BLaER1 treated with 17β-estradiol and CSF1 and Interleukin-3, amounts not matched to agents 10 nM and 100 nM (cell line): ENCODE measurements around the gene CFAP54.
"Not testable (repeated sequence)": the region's sequence is repeated elsewhere in the genome, so short reads cannot be mapped to it uniquely, and the experiment has no call there.

ENCODE experiments used
- H3K27ac ChIP-seq, 11 experiments: shearing (Covaris generic); formaldehyde crosslinking; 2 replicates each; pipeline ENCODE4 v1.8.1; 2022
- H3K27me3 ChIP-seq, 11 experiments: shearing (Covaris generic); formaldehyde crosslinking; 2 replicates each; pipeline ENCODE4 v1.8.1; 2022
- H3K36me3 ChIP-seq, 11 experiments: shearing (Covaris generic); formaldehyde crosslinking; 2 replicates each; pipeline ENCODE4 v1.8.1; 2022
- H3K4me1 ChIP-seq, 10 experiments: shearing (Covaris generic); formaldehyde crosslinking; 2 replicates each; pipeline ENCODE4 v1.8.1; 2022
- H3K4me2 ChIP-seq, 11 experiments: shearing (Covaris generic); formaldehyde crosslinking; 2 replicates each; pipeline ENCODE4 v1.8.1; 2022
- H3K4me3 ChIP-seq, 10 experiments: shearing (Covaris generic); formaldehyde crosslinking; 2 replicates each; pipeline ENCODE4 v1.8.1; 2022
- H3K9ac ChIP-seq, 11 experiments: shearing (Covaris generic); formaldehyde crosslinking; 2 replicates each; pipeline ENCODE4 v1.8.1; 2022
- H3K9me3 ChIP-seq, 11 experiments: shearing (Covaris generic); formaldehyde crosslinking; replicated peaks in 1 of 11; 2 replicates each; pipeline ENCODE4 v1.8.1; 2022
- H4K20me1 ChIP-seq, 11 experiments: shearing (Covaris generic); formaldehyde crosslinking; 2 replicates each; pipeline ENCODE4 v1.8.1; 2022
- Cebpa-rat ChIP-seq, 11 experiments: shearing (Covaris generic); IDR thresholded peaks; 2 replicates each; pipeline ENCODE4 v1.8.1; 2022

The CFAP54 gene

GRCh38 chr12:96623155-96623554 is 133.8 kb downstream of the CFAP54 start:
- Histone ChIP-seq H3K27me3 (no peaks in the 10 kb centered on the region), H3K27ac (no peak overlapping the region), H3K36me3 (no peaks in the 10 kb centered on the region), H3K4me2 (no peak overlapping the region), H3K4me1 (no peaks in the 10 kb centered on the region), H4K20me1 (no peaks in the 10 kb centered on the region), H3K9me3 (no peaks in the 10 kb centered on the region), H3K9ac (no peak overlapping the region), H3K4me3 (no peak overlapping the region)
- no peak for TF ChIP-seq Cebpa-rat (IDR thresholded peaks at IDR 0.05)

- no peak overlapping the region for H3K4me3 ChIP-seq
- no peaks in the 10 kb centered on the region for H4K20me1 ChIP-seq
- no peak overlapping the region for H3K9ac ChIP-seq
- no peaks in the 10 kb centered on the region for H3K4me1 ChIP-seq
- H3K4me2 ChIP-seq = no peak overlapping the region
- no peaks in the 10 kb centered on the region for H3K27me3 ChIP-seq
- no peak overlapping the region for H3K27ac ChIP-seq
- TF ChIP-seq Cebpa-rat (IDR thresholded peaks at IDR 0.05) = no peak
- H3K9me3 ChIP-seq = no peaks in the 10 kb centered on the region
- H3K36me3 ChIP-seq = no peaks in the 10 kb centered on the region
Observed at GRCh38 chr12:96623656-96624217, 134.4 kb downstream of the CFAP54 start.

GRCh38 chr12:96635844-96636243 is 146.5 kb downstream of the CFAP54 start:
- H3K4me1 ChIP-seq = no peaks in the 10 kb centered on the region
- H3K9ac ChIP-seq = no peak overlapping the region
- no peak overlapping the region for H3K27ac ChIP-seq
- no peaks in the 10 kb centered on the region for H3K27me3 ChIP-seq
- H4K20me1 ChIP-seq = no peaks in the 10 kb centered on the region
- no peak overlapping the region for H3K4me3 ChIP-seq
- no peak overlapping the region for H3K4me2 ChIP-seq
- H3K36me3 ChIP-seq = no peaks in the 10 kb centered on the region
- TF ChIP-seq Cebpa-rat (IDR thresholded peaks at IDR 0.05) = no peak
- H3K9me3 ChIP-seq = no peaks in the 10 kb centered on the region

- Histone ChIP-seq H3K9ac (no peak overlapping the region), H3K27ac (no peak overlapping the region), H4K20me1 (no peaks in the 10 kb centered on the region), H3K4me2 (no peak overlapping the region), H3K4me1 (no peaks in the 10 kb centered on the region), H3K27me3 (no peaks in the 10 kb centered on the region), H3K9me3 (no peaks in the 10 kb centered on the region), H3K4me3 (no peak overlapping the region), H3K36me3 (no peaks in the 10 kb centered on the region)
- TF ChIP-seq Cebpa-rat (IDR thresholded peaks at IDR 0.05) = no peak
Observed at GRCh38 chr12:96636895-96637294, 147.5 kb downstream of the CFAP54 start.

- TF ChIP-seq Cebpa-rat (IDR thresholded peaks at IDR 0.05) = no peak
- Histone ChIP-seq H3K36me3 (no peaks in the 10 kb centered on the region), H3K27me3 (no peaks in the 10 kb centered on the region), H3K9me3 (peaks cover 0 to 12% (median 7%) of the 10 kb centered on the region in 11 experiments; a peak in 12 of 22 replicates), H3K27ac (no peak overlapping the region), H3K4me2 (no peak overlapping the region), H3K4me1 (no peaks in the 10 kb centered on the region), H3K4me3 (no peak overlapping the region), H3K9ac (no peak overlapping the region), H4K20me1 (no peaks in the 10 kb centered on the region)
Observed at GRCh38 chr12:96648923-96649322, 159.5 kb downstream of the CFAP54 start.

- Histone ChIP-seq H3K4me3 (no peak overlapping the region), H4K20me1 (no peaks in the 10 kb centered on the region), H3K9me3 (no peaks in the 10 kb centered on the region), H3K4me1 (no peaks in the 10 kb centered on the region), H3K9ac (no peak overlapping the region), H3K27ac (no peak overlapping the region), H3K36me3 (no peaks in the 10 kb centered on the region), H3K27me3 (no peaks in the 10 kb centered on the region), H3K4me2 (no peak overlapping the region)
- TF ChIP-seq Cebpa-rat (IDR thresholded peaks at IDR 0.05) = no peak
Observed at GRCh38 chr12:96652870-96653269, 163.5 kb downstream of the CFAP54 start.

GRCh38 chr12:96658075-96658474 is 168.7 kb downstream of the CFAP54 start:
- Histone ChIP-seq H3K4me2 (no peak overlapping the region), H3K36me3 (no peaks in the 10 kb centered on the region), H3K27ac (no peak overlapping the region), H3K9ac (no peak overlapping the region), H3K4me1 (no peaks in the 10 kb centered on the region), H3K27me3 (no peaks in the 10 kb centered on the region), H4K20me1 (no peaks in the 10 kb centered on the region), H3K4me3 (no peak overlapping the region), H3K9me3 (no peaks in the 10 kb centered on the region)
- TF ChIP-seq Cebpa-rat (IDR thresholded peaks at IDR 0.05) = no peak

GRCh38 chr12:96669786-96670185 is 180.4 kb downstream of the CFAP54 start:
- Histone ChIP-seq H3K27me3 (no peaks in the 10 kb centered on the region), H3K4me2 (no peak overlapping the region), H3K4me3 (no peak overlapping the region), H3K9me3 (peaks cover 13 to 23% (median 17%) of the 10 kb centered on the region in 11 experiments; a peak in 21 of 22 replicates), H3K27ac (no peak overlapping the region), H3K36me3 (no peaks in the 10 kb centered on the region), H4K20me1 (no peaks in the 10 kb centered on the region), H3K9ac (no peak overlapping the region), H3K4me1 (no peaks in the 10 kb centered on the region)
- no peak for TF ChIP-seq Cebpa-rat (IDR thresholded peaks at IDR 0.05)

GRCh38 chr12:96670334-96670899 is 181.0 kb downstream of the CFAP54 start:
- H3K4me3 ChIP-seq = no peak overlapping the region
- TF ChIP-seq Cebpa-rat (IDR thresholded peaks at IDR 0.05) = no peak
- peaks cover 13 to 23% (median 17%) of the 10 kb centered on the region in 11 experiments; a peak in 21 of 22 replicates for H3K9me3 ChIP-seq
- H3K4me1 ChIP-seq = no peaks in the 10 kb centered on the region
- no peaks in the 10 kb centered on the region for H4K20me1 ChIP-seq
- no peak overlapping the region for H3K27ac ChIP-seq
- H3K27me3 ChIP-seq = no peaks in the 10 kb centered on the region
- H3K9ac ChIP-seq = no peak overlapping the region
- no peak overlapping the region for H3K4me2 ChIP-seq
- no peaks in the 10 kb centered on the region for H3K36me3 ChIP-seq

- not testable (repeated sequence) for H3K9me3 ChIP-seq, H3K4me2 ChIP-seq, H3K9ac ChIP-seq, H3K27me3 ChIP-seq, H4K20me1 ChIP-seq, H3K36me3 ChIP-seq, H3K27ac ChIP-seq, H3K4me3 ChIP-seq, H3K4me1 ChIP-seq
Observed at GRCh38 chr12:96675519-96675918, 186.1 kb downstream of the CFAP54 start.
